ENCODE measurements around the gene HSPA1L. TPM values are rescaled to one million over a fixed set of nuclear protein-coding genes. Genes with fewer than 3 reads are reported as not detected.
A peak's percentile ranks its signal among the peaks of the same experiment; 100 is the strongest.

Gene HSPA1L
- total RNA-seq, 1 experiment from 2014 or later = 0.86 TPM

DNA sequence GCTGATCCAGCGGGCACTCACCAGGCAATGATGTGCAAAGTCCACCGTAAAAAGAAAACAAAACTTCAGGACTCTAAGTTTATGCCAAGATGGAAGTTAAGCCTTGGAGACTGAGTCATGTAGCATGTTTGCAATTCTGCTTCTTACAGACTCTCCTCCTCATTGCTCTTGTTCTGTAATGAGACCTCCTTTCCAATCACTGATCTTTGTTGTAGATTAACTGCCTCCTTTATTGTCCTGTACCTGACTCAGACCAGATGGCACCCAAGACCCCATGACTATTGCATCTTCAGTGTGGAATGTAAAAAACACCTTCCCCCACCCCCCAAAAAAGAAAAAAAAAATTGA lies 36.4 kb upstream of the HSPA1L start:
- peaks cover 16% of the 10 kb centered on the region for H3K4me1 Mint-ChIP-seq (ENCODE audit: low read depth, unreplicated experiment)
- no peaks in the 10 kb centered on the region for H3K27me3 Mint-ChIP-seq (ENCODE audit: insufficient read depth, unreplicated experiment)
- no peaks in the 10 kb centered on the region for H3K27me3 ChIP-seq (replicated peaks; ENCODE audit: control insufficient read depth, insufficient read depth, low read length)
- peaks cover 16% of the 10 kb centered on the region for H3K36me3 Mint-ChIP-seq (ENCODE audit: insufficient read depth, unreplicated experiment)
- intact Hi-C loops (cut with micrococcal nuclease; ENCODE audit: unreplicated experiment) = no loop called here
- H3K27ac Mint-ChIP-seq (ENCODE audit: unreplicated experiment) = peak overlapping the region; percentile 59
- TSS peak; percentile 16 for BruUV-seq (replicated peaks)
- no peak for DNase-seq
- no peak overlapping the region for H3K4me3 ChIP-seq (ENCODE audit: low read depth, low read length)
- no peak overlapping the region for H3K4me3 Mint-ChIP-seq (ENCODE audit: unreplicated experiment)
- no peaks in the 10 kb centered on the region for H3K36me3 ChIP-seq (ENCODE audit: control insufficient read depth, insufficient read depth, low read length)
- ChIA-PET CTCF (no interaction called here), POLR2A (interaction anchor here (0.7 kb wide), 1 partner anchor 131 kb away, joined by 5 read pairs; no protein-coding TSS in a partner anchor)
- H3K4me1 ChIP-seq = peaks cover 28% of the 10 kb centered on the region
- H3K9me3 ChIP-seq = no peaks in the 10 kb centered on the region
- no peak for TF ChIP-seq CTCF (IDR thresholded peaks at IDR 0.05; ENCODE audit: insufficient read depth in 1 of 2, low read depth in 1 of 2, low read length in 1 of 2, severe bottlenecking in 1 of 2, unreplicated experiment in 1 of 2)
- no peaks in the 10 kb centered on the region for H3K9me3 Mint-ChIP-seq (ENCODE audit: unreplicated experiment)

- H3K4me3 ChIP-seq (ENCODE audit: low read depth, low read length) = no peak overlapping the region
- Mint-ChIP-seq H3K4me1 (ENCODE audit: low read depth, unreplicated experiment) (peaks cover 18% of the 10 kb centered on the region), H3K36me3 (ENCODE audit: insufficient read depth, unreplicated experiment) (peaks cover 14% of the 10 kb centered on the region), H3K27ac (ENCODE audit: unreplicated experiment) (peak overlapping the region; percentile 59), H3K27me3 (ENCODE audit: insufficient read depth, unreplicated experiment) (no peaks in the 10 kb centered on the region), H3K4me3 (ENCODE audit: unreplicated experiment) (no peak overlapping the region), H3K9me3 (ENCODE audit: unreplicated experiment) (no peaks in the 10 kb centered on the region)
- BruUV-seq (replicated peaks) = no TSS peak
- H3K36me3 ChIP-seq (ENCODE audit: control insufficient read depth, insufficient read depth, low read length) = no peaks in the 10 kb centered on the region
- peaks cover 31% of the 10 kb centered on the region for H3K4me1 ChIP-seq
- no peak for TF ChIP-seq CTCF (IDR thresholded peaks at IDR 0.05; ENCODE audit: insufficient read depth in 1 of 2, low read depth in 1 of 2, low read length in 1 of 2, severe bottlenecking in 1 of 2, unreplicated experiment in 1 of 2)
- intact Hi-C loops (cut with micrococcal nuclease; ENCODE audit: unreplicated experiment) = no loop called here
- H3K27me3 ChIP-seq (replicated peaks; ENCODE audit: control insufficient read depth, insufficient read depth, low read length) = no peaks in the 10 kb centered on the region
- POLR2A ChIA-PET = interaction anchor here (0.6 to 0.7 kb wide), 2 partner anchors 12 to 131 kb away, joined by 4 to 5 read pairs; partner anchors contain the start of gene NEU1
- CTCF ChIA-PET = no interaction called here
- DNase-seq = no peak
- no peaks in the 10 kb centered on the region for H3K9me3 ChIP-seq
Observed at GRCh38 chr6:31850765-31851484, 35.8 kb upstream of the HSPA1L start.

DNA sequence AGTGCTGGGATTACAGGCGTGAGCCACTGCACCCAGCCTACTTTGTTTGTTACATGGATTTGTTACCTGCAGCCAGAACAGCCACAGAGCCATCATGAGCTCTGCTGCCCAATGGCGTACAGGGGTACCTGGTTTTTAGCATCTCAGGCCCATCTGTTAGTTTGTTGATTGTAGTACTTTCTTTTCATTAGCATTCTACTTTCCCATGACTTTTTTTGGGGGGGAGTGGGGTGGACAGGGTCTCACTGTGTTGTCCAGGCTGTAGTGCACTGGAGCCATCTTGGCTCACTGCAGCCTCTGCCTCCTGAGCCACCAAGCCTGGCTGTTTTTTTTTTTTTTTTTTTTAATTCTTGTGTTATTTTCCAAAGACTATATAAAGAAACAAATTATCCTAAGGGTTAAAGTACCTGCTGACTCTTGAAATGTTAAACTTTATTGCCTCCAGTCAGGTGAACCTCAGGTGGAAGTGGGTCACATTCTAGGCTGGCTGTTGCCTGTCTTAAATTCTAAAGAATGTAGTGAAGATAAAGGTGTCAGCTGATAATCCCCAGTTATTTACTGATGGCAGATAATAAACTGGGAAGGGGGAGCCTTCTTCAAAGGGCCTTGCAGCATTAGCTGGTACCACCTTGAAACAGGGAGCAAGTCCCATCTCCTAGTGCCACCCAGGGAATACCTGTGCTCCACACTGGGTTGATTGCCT lies 32.3 kb upstream of the HSPA1L start:
- Histone ChIP-seq H3K36me3 (ENCODE audit: control insufficient read depth, insufficient read depth, low read length) (no peaks in the 10 kb centered on the region), H3K4me1 (peaks cover 39% of the 10 kb centered on the region), H3K9me3 (no peaks in the 10 kb centered on the region), H3K4me3 (ENCODE audit: low read depth, low read length) (no peak overlapping the region), H3K27me3 (replicated peaks; ENCODE audit: control insufficient read depth, insufficient read depth, low read length) (no peaks in the 10 kb centered on the region)
- peaks cover 26% of the 10 kb centered on the region for H3K4me1 Mint-ChIP-seq (ENCODE audit: low read depth, unreplicated experiment)
- CTCF ChIA-PET = interaction anchor here (0.6 kb wide), 2 partner anchors 76 to 80 kb away, joined by 4 to 6 read pairs; no protein-coding TSS in a partner anchor
- TF ChIP-seq CTCF (IDR thresholded peaks at IDR 0.05; ENCODE audit: insufficient read depth in 1 of 2, low read depth in 1 of 2, low read length in 1 of 2, severe bottlenecking in 1 of 2, unreplicated experiment in 1 of 2) = no peak
- peaks cover 23% of the 10 kb centered on the region for H3K36me3 Mint-ChIP-seq (ENCODE audit: insufficient read depth, unreplicated experiment)
- no TSS peak for BruUV-seq (replicated peaks)
- no peaks in the 10 kb centered on the region for H3K9me3 Mint-ChIP-seq (ENCODE audit: unreplicated experiment)
- H3K4me3 Mint-ChIP-seq (ENCODE audit: unreplicated experiment) = no peak overlapping the region
- H3K27me3 Mint-ChIP-seq (ENCODE audit: insufficient read depth, unreplicated experiment) = no peaks in the 10 kb centered on the region
- DNase-seq = peak; percentile 75 to 79
- POLR2A ChIA-PET = interaction anchor here (0.7 to 2.0 kb wide), 4 partner anchors 15 to 33 kb away, joined by 3 to 11 read pairs (median 4); partner anchors contain the start of genes HSPA1B and NEU1
- H3K27ac Mint-ChIP-seq (ENCODE audit: unreplicated experiment) = no peak overlapping the region
- intact Hi-C loops (cut with micrococcal nuclease; ENCODE audit: unreplicated experiment) = loop anchor here (1.0 kb wide), 1 partner anchor 16 kb away; no protein-coding TSS in a partner anchor
